Hippocampal formation (tissue), 2 donors: ENCODE results near the gene LHX4.

Experiments used
- DNase-seq, 2 donors: peaks; one replicate each; lab custom pipeline; 2025; lab: John Stamatoyannopoulos, UW

Gene LHX4

DNA sequence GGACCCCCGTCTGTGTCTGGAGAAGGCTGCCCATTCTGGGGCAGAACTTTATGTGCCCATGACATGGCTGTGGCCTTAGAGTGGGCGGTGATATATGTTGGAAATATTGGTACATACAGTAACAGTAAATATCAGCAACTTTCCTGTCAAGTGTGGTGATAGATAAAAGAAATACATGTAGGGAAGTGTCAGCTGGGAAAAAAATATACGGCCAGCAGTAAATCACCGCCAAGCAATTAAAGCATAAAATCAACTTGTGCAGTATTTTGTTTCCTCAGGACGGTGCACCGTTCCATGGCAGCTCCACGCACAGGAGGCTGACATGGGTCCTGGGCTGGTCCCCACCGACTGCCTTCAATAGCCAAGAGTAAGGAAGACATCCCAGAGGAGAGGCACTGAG is 27.4 kb downstream of the LHX4 start:
- no peak for DNase-seq

DNA sequence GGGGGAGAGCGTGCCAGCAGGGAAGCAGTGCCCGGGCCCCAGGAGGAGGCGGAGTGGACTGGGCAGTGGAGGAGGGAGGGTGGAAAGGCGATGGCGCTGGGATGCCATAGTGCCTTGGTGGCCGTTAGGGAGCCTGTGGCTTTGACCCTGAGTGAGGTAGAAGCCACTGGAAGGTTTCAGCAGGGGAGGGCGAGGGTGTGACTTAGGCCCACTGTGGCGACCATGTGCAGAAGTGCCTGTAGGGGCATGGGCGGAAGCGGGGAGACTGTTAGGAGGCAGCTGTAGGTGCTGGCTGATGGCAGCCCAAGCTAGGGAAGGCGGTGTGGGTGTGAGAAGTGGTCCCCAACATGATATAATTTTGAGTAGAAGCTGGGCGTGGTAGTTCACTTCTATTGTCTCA is 28.2 kb downstream of the LHX4 start:
- DNase-seq: no peak

- no peak for DNase-seq
Measured at GRCh38 chr1:180258935-180259334, 28.9 kb downstream of the LHX4 start.

- DNase-seq: no peak
Measured at GRCh38 chr1:180259431-180260338, 29.6 kb downstream of the LHX4 start.

GRCh38 chr1:180260541-180260940 is 30.5 kb downstream of the LHX4 start:
- DNase-seq: no peak

DNA sequence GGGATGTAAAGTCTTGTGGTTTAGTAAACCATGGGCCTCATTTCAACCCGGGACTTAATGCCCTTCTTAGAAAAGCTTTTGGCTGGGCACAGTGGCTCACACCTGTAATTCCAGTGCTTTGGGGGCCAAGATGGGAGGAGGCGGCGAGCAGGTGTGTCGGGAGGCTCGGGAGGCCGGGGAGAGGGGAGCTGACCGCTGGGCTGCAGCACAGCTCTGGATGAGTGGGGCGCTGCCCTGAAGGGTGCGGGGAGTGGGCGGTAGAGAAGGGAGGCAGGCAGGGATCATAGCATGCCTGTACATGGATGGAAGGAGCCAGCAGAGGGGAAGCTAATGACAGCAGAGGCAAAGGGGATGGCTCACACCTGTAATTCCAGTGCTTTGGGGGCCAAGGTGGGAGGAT is 31.0 kb downstream of the LHX4 start:
- DNase-seq: no peak

DNA sequence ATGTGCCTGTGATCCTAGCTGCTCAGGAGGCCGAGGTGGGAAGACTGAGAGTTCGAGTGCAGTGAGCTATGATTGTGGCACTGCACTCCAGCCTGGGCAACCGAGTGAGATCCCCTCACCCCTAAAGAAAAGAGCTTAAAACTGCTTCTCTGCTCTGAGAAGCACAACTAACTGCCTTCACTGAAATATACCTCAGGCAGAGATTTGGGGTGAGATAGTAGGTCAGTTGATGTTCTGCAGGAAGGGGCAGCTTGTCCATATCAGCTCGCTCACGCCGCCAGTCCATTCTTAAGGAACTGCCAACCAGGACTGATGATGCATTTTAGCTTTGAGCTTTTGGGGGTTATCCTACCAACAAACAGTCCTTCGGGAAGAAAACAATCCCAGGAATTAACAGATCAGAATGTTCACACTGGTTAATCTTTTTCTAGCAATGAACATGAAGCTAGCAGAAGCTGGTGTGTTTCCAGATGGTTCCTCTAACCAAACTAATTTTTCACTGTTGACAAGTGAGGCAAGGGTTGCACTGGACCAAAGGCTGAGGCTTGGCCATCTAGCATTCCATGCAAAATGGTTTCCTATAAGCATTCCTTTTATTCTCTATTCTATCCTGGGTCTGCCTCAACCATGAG is 31.6 kb downstream of the LHX4 start:
- no peak for DNase-seq

DNA sequence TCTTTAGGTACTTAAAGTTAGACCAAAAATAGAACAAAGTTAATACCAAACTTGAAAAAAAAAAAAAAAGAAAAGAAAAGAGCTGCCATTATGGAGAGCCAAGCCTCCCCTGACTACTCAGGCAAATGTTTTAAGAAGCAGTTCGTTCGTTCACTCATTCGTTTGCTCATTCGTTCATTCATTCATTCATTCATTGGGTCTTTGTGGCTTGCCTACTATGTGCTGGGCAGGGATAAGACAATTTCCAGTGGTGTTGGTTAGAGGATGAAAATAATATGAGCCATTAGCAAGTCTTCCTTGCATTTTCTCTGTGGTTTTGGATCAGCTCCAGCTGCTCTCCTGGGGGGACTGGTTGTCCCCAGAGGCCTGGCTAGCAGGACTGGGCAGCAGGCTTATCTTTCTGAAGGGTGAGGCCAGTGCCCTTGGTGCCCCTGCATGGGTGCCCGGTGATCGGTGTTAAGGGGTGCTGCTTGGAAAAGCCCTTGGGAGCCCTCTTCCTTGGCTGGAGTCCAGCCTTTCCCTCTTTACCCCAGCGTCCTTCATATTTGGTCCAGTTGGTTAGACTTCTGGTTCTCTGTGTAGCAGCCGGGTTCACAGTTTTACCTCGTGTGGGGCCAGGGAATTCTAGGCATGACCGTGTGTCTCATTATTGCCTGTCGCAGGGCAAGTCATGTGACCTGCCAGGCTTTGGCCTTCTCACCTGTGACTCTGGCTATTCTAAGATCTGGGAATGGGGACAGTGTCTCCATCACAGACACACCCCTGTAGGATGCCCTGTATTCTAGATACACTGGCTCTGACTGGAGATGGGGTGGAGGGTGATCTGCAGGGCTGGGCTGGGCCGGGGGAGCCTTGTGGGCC is 32.8 kb downstream of the LHX4 start:
- no peak for DNase-seq

DNA sequence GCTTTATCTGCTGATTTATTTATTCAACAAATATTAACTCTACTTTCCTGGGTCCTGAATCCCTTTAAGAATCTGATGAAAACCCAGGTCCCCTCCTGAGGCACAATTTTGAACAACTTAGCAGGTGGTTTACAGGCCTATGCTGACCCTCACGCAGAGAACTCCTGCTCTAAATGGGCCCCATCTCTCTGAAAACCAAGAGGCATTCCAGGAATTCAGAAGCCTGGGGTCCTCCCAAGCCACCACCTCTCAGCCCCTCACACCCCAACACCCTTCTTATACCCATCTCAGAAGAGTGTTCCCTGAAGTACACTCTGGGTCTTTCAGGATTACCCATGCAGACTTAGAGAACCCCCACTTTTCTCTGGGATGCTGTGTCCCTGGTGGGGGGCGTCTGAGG is 34.5 kb downstream of the LHX4 start:
- no peak for DNase-seq

DNA sequence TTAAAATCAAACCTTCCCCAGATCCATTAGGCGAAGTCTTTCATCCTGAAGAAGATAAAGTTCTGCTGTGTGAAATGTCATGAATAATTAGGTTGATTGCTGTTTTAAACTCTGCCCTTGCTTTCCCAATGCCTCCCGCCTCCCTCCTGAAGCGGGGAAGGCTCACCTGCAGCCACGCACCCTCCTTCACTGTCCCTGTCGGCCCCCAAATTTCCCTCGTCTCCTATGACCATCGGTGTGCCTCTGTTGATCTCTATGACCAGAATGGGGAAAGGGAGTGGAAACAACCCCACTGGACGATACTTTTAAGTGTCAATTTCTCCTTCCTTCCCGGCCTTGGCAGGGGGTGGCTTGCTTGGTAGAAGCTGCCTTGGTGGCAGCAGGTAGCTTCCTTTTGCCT is 35.1 kb downstream of the LHX4 start:
- no peak for DNase-seq

- DNase-seq: no peak
Measured at GRCh38 chr1:180265871-180266270, 35.8 kb downstream of the LHX4 start.

DNA sequence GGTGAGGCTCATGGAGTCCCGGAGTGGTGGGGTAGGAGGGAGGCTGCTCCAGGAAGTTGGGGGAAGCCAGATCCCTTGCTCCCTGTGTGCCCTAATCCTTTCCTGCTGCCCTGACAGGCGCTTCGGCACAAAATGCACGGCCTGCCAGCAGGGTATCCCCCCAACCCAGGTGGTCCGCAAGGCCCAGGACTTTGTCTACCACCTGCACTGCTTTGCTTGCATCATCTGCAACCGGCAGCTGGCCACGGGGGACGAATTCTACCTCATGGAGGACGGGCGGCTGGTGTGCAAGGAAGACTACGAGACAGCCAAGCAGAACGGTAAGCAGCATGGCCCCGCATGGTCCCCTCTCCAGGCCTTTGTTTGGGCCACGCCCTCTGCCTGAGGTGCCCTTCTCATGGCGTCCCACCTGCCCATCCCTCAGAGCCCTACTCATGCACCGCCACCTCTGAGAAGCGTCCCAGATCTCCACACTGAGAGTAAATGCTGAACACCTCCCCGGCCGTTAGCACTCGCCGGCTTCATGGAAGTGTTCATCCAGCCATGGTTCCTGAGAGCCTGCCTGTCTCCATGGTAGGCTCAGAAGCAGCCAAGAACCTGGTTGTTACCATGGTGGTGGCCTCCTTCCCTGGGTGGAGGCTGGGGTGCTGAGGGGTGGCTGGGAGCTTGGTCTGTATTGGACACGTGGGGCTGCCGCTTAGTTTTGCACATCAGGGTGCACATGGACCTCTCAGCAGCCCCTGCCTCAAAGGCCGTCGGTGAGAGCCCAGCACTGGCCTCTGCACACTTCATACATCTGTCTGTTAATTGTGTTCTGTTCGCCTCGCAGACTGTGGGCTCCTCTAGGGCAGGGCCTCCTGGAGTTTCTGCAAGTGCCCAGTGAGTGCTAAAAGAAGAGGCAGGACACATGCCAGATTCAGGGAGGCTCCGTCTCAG is 36.5 kb downstream of the LHX4 start:
- DNase-seq: no peak

GRCh38 chr1:180267211-180267561 is 37.1 kb downstream of the LHX4 start:
- no peak for DNase-seq

- no peak for DNase-seq
Measured at GRCh38 chr1:180267761-180268555, 37.9 kb downstream of the LHX4 start.

GRCh38 chr1:180268556-180269075 is 38.6 kb downstream of the LHX4 start:
- no peak for DNase-seq

- DNase-seq: no peak
Measured at GRCh38 chr1:180269645-180270529, 39.8 kb downstream of the LHX4 start.

DNA sequence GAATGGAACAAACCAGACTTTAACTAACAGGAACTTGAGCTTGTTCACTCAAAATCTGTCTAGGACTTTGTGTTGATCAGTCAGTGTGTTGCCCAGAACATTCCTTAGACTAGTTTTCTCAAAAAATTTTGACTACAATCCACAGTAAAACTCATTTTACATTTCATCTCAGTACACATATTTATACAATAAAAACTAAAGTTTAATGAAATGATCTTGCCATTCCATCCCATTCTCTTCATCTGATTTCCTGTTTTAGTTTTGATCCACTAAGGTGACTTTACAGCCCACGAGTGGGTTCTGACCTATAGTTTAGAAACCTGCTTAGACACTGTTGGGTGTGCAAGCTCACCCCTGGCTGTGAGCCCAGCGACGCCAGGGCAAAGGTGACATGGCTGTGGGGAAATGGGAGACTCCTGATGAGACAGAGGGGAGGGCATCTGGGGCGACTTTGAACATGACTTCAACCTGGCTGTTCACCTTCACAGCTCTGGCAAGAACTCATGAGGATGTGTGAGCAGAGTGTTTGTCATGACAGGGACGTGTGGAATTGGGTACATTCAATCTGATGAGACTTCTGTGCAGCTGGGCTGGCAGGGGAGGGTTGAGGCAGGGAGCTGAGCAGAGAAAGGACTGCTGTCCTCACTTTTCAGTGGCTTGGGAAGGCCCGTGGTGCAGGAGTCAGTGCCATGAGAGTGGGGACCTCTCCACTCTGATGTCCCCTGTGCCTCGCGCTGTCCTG is 40.6 kb downstream of the LHX4 start:
- DNase-seq: no peak
